Astrocyte (in vitro differentiated cells and primary cell): Measurements from ENCODE around the gene ATRNL1.

Source experiments
- EZH2 ChIP-seq: IDR thresholded peaks from 2 replicates; pipeline ENCODE4 v1.6.1; 2012; ENCODE audit warnings: mild to moderate bottlenecking, low read length, inconsistent platforms; ENCODE audit not compliant: insufficient read depth
- TF ChIP-seq, protein P1 (sequence below): IDR thresholded peaks from 2 replicates; pipeline ENCODE4 v1.5.1; 2011; ENCODE audit warnings: low read depth, mild to moderate bottlenecking, inconsistent platforms, low read length, moderate library complexity; ENCODE audit not compliant: insufficient read depth

DNA sequence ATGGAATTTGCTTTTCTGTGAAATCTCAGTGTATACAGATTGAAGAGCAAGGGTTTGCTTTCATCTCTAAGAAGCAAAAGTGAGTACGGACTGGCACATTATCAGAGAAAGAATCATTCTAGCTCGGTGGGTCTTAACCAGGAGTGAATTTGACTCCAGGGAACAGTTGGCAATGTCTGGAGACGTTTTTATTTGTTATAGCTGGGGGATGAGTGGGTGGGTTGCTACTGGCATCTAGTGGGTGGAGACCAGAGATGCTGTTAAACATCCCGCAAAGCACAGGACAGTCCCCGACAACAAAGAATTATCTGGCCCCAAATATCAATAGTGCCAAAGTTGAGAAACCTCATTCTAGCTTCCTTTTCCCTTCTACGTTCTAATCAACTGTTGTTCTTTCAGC, 43.8 kb upstream of the ATRNL1 start:
- TF ChIP-seq, protein P1, sequence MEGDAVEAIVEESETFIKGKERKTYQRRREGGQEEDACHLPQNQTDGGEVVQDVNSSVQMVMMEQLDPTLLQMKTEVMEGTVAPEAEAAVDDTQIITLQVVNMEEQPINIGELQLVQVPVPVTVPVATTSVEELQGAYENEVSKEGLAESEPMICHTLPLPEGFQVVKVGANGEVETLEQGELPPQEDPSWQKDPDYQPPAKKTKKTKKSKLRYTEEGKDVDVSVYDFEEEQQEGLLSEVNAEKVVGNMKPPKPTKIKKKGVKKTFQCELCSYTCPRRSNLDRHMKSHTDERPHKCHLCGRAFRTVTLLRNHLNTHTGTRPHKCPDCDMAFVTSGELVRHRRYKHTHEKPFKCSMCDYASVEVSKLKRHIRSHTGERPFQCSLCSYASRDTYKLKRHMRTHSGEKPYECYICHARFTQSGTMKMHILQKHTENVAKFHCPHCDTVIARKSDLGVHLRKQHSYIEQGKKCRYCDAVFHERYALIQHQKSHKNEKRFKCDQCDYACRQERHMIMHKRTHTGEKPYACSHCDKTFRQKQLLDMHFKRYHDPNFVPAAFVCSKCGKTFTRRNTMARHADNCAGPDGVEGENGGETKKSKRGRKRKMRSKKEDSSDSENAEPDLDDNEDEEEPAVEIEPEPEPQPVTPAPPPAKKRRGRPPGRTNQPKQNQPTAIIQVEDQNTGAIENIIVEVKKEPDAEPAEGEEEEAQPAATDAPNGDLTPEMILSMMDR, result no peak
- TF ChIP-seq EZH2, result no peak
